ENCODE measurements around the gene MINDY4B.

DNA sequence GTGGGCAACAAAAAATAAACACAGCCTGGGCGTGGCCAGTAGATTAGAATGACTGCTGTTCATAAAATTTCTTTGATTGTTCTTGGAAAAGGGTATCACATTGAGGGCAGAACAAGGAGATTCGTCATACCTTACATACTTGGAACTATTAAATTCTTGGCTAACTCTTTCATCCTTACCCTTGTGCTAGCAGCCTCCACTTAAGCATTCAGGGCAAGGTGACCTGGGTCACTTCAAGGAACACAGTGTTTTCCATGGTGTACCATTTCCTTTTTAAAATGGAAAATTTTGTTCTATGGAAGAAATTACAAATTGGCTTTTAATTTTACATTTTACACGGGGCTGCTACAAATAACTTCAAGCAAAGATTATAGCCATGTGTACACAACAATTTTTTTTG lies 60.8 kb downstream of the MINDY4B start:
- TF ChIP-seq, protein P1, sequence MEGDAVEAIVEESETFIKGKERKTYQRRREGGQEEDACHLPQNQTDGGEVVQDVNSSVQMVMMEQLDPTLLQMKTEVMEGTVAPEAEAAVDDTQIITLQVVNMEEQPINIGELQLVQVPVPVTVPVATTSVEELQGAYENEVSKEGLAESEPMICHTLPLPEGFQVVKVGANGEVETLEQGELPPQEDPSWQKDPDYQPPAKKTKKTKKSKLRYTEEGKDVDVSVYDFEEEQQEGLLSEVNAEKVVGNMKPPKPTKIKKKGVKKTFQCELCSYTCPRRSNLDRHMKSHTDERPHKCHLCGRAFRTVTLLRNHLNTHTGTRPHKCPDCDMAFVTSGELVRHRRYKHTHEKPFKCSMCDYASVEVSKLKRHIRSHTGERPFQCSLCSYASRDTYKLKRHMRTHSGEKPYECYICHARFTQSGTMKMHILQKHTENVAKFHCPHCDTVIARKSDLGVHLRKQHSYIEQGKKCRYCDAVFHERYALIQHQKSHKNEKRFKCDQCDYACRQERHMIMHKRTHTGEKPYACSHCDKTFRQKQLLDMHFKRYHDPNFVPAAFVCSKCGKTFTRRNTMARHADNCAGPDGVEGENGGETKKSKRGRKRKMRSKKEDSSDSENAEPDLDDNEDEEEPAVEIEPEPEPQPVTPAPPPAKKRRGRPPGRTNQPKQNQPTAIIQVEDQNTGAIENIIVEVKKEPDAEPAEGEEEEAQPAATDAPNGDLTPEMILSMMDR (IDR thresholded peaks at IDR 0.05; ENCODE audit: low read depth, low read length, missing input control): no peak
- TF ChIP-seq, protein P2, sequence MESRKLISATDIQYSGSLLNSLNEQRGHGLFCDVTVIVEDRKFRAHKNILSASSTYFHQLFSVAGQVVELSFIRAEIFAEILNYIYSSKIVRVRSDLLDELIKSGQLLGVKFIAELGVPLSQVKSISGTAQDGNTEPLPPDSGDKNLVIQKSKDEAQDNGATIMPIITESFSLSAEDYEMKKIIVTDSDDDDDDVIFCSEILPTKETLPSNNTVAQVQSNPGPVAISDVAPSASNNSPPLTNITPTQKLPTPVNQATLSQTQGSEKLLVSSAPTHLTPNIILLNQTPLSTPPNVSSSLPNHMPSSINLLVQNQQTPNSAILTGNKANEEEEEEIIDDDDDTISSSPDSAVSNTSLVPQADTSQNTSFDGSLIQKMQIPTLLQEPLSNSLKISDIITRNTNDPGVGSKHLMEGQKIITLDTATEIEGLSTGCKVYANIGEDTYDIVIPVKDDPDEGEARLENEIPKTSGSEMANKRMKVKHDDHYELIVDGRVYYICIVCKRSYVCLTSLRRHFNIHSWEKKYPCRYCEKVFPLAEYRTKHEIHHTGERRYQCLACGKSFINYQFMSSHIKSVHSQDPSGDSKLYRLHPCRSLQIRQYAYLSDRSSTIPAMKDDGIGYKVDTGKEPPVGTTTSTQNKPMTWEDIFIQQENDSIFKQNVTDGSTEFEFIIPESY (IDR thresholded peaks at IDR 0.05): no peak
- no peak for TF ChIP-seq RAD21 (IDR thresholded peaks at IDR 0.05)
- TF ChIP-seq, protein P3, sequence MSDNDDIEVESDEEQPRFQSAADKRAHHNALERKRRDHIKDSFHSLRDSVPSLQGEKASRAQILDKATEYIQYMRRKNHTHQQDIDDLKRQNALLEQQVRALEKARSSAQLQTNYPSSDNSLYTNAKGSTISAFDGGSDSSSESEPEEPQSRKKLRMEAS (IDR thresholded peaks at IDR 0.05): no peak
- TF ChIP-seq, protein P4, sequence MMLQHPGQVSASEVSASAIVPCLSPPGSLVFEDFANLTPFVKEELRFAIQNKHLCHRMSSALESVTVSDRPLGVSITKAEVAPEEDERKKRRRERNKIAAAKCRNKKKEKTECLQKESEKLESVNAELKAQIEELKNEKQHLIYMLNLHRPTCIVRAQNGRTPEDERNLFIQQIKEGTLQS (IDR thresholded peaks at IDR 0.05): no peak
- no peak for TF ChIP-seq SP1 (IDR thresholded peaks at IDR 0.05)
- TF ChIP-seq FOXA1 (IDR thresholded peaks at IDR 0.05): no peak
- TF ChIP-seq, protein P5, sequence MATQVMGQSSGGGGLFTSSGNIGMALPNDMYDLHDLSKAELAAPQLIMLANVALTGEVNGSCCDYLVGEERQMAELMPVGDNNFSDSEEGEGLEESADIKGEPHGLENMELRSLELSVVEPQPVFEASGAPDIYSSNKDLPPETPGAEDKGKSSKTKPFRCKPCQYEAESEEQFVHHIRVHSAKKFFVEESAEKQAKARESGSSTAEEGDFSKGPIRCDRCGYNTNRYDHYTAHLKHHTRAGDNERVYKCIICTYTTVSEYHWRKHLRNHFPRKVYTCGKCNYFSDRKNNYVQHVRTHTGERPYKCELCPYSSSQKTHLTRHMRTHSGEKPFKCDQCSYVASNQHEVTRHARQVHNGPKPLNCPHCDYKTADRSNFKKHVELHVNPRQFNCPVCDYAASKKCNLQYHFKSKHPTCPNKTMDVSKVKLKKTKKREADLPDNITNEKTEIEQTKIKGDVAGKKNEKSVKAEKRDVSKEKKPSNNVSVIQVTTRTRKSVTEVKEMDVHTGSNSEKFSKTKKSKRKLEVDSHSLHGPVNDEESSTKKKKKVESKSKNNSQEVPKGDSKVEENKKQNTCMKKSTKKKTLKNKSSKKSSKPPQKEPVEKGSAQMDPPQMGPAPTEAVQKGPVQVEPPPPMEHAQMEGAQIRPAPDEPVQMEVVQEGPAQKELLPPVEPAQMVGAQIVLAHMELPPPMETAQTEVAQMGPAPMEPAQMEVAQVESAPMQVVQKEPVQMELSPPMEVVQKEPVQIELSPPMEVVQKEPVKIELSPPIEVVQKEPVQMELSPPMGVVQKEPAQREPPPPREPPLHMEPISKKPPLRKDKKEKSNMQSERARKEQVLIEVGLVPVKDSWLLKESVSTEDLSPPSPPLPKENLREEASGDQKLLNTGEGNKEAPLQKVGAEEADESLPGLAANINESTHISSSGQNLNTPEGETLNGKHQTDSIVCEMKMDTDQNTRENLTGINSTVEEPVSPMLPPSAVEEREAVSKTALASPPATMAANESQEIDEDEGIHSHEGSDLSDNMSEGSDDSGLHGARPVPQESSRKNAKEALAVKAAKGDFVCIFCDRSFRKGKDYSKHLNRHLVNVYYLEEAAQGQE (IDR thresholded peaks at IDR 0.05): no peak
